ENCODE data around the gene DSE.

The DSE gene

GRCh38 chr6:116371120-116371917, 572 bp downstream of the DSE start:
- H3K4me3 ChIP-seq (ENCODE audit: low read depth, low read length): no peak overlapping the region
- no peak for DNase-seq (ENCODE audit: low read depth)
- TF ChIP-seq, protein P1, sequence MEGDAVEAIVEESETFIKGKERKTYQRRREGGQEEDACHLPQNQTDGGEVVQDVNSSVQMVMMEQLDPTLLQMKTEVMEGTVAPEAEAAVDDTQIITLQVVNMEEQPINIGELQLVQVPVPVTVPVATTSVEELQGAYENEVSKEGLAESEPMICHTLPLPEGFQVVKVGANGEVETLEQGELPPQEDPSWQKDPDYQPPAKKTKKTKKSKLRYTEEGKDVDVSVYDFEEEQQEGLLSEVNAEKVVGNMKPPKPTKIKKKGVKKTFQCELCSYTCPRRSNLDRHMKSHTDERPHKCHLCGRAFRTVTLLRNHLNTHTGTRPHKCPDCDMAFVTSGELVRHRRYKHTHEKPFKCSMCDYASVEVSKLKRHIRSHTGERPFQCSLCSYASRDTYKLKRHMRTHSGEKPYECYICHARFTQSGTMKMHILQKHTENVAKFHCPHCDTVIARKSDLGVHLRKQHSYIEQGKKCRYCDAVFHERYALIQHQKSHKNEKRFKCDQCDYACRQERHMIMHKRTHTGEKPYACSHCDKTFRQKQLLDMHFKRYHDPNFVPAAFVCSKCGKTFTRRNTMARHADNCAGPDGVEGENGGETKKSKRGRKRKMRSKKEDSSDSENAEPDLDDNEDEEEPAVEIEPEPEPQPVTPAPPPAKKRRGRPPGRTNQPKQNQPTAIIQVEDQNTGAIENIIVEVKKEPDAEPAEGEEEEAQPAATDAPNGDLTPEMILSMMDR (IDR thresholded peaks at IDR 0.05; ENCODE audit: control insufficient read depth, extremely low read depth, insufficient read depth): no peak

DNA sequence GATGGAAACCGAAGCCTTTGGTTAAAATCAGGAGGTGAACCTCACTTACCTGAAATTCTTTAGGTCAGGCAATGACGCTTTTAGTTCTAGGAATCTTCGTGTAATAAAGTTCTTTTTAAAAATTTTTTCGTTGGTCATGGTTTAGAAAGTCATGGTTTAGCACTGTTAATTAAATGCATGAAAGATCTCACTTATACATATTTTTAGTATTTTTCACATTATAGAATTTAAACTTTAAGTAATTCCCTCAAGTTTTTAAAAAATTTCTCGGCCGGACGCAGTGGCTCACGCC, 1.1 kb downstream of the DSE start:
- H3K4me3 ChIP-seq (ENCODE audit: low read depth, low read length): no peak overlapping the region
- no peak for DNase-seq (ENCODE audit: low read depth)
- TF ChIP-seq, protein P1 (IDR thresholded peaks at IDR 0.05; ENCODE audit: control insufficient read depth, extremely low read depth, insufficient read depth): no peak

DNA sequence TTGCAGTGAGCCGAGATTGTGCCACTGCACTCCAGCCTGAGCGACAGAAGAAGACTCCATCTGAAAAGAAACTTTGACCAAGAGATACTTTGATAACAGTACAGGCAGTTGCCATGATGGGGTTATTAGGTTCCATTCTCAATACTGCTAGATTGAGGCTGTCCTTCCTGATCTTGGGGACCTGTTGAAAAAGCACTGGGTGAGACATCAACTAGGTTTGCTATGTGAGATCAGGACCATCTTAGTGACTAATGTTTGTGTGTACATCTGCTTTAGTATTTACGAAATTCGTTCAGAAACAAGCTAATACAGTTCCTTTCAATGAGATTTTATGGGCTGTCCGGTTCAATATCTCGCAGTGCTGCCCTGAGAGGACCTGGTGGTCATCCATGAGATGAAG, 2.6 kb downstream of the DSE start:
- H3K4me3 ChIP-seq (ENCODE audit: low read depth, low read length): no peak overlapping the region
- TF ChIP-seq, protein P1 (IDR thresholded peaks at IDR 0.05; ENCODE audit: control insufficient read depth, extremely low read depth, insufficient read depth): no peak
- DNase-seq (ENCODE audit: low read depth): no peak

GRCh38 chr6:116373940-116374339, 3.2 kb downstream of the DSE start:
- no peak overlapping the region for H3K4me3 ChIP-seq (ENCODE audit: low read depth, low read length)
- TF ChIP-seq, protein P1 (IDR thresholded peaks at IDR 0.05; ENCODE audit: control insufficient read depth, extremely low read depth, insufficient read depth): no peak
- no peak for DNase-seq (ENCODE audit: low read depth)

DNA sequence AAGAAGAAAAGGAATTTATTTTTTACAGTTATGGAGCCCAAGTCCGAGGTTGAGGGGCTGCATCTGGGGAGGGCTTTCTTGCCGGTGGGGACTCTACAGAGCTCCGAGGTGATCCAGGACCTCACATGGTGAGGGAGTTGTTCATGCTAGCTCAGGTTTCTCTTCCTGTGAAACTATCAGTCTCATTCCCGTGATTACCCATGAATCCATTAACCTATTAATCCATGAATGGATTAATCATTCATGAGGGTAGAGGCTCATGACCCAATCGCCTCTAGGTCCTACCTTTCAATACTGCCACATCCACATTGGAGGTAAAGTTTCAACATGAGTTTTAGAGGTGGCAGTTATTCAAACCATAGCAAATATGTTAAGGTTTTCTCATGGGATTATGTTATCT, 3.8 kb downstream of the DSE start:
- H3K4me3 ChIP-seq (ENCODE audit: low read depth, low read length): no peak overlapping the region
- DNase-seq (ENCODE audit: low read depth): no peak
- TF ChIP-seq, protein P1 (IDR thresholded peaks at IDR 0.05; ENCODE audit: control insufficient read depth, extremely low read depth, insufficient read depth): no peak

GRCh38 chr6:116375262-116375661, 4.5 kb downstream of the DSE start:
- DNase-seq (ENCODE audit: low read depth): no peak
- no peak overlapping the region for H3K4me3 ChIP-seq (ENCODE audit: low read depth, low read length)
- TF ChIP-seq, protein P1 (IDR thresholded peaks at IDR 0.05; ENCODE audit: control insufficient read depth, extremely low read depth, insufficient read depth): no peak

GRCh38 chr6:116376149-116376548, 5.4 kb downstream of the DSE start:
- no peak for DNase-seq (ENCODE audit: low read depth)
- H3K4me3 ChIP-seq (ENCODE audit: low read depth, low read length): no peak overlapping the region
- TF ChIP-seq, protein P1 (IDR thresholded peaks at IDR 0.05; ENCODE audit: control insufficient read depth, extremely low read depth, insufficient read depth): no peak
